ENCODE measurements around the gene FOXL3.

- TF ChIP-seq POLR2A (IDR thresholded peaks at IDR 0.05) (no peak), CTCF (IDR thresholded peaks at IDR 0.05) (no peak)
These were observed 36.3 kb downstream of the FOXL3 start for GRCh38 chr7:326273-326672.

Data from breast epithelium (tissue), 3 donors.